ENCODE measurements around the gene SAP30L. TPM values are rescaled to one million over a fixed set of nuclear protein-coding genes. Genes with fewer than 3 reads are reported as not detected.

The SAP30L gene
- total RNA-seq, 4 donors from 2014 or later = 34.9 to 54.9 (median 46.2) TPM

GRCh38 chr5:154403776-154404387 is 41.9 kb upstream of the SAP30L start:
- no peaks in the 10 kb centered on the region for H3K9me3 ChIP-seq
- peaks cover 0 to 6% (median 0%) of the 10 kb centered on the region in 4 donors for H3K36me3 ChIP-seq
- 92% methylated on average over 7 of the region's 8 CpGs for WGBS
- no peak overlapping the region for H3K27ac ChIP-seq (replicated peaks in 1 of 4)
- H3K4me3 ChIP-seq = no peak overlapping the region
- TF ChIP-seq CTCF (IDR thresholded peaks at IDR 0.05) (no peak), POLR2AphosphoS5 (IDR thresholded peaks at IDR 0.05) (no peak), EP300 (IDR thresholded peaks at IDR 0.05) (no peak), POLR2A (IDR thresholded peaks at IDR 0.05; ENCODE audit: low read depth) (no peak)
- DNase-seq (ENCODE audit: extremely low spot score) = no peak
- no peaks in the 10 kb centered on the region for H3K27me3 ChIP-seq
- intact Hi-C loops (cut with DNase I) = loop anchor here (2.0 to 10.0 kb wide), 3 partner anchors 222 to 429 kb away; no protein-coding TSS in a partner anchor
- H3K4me1 ChIP-seq = peaks cover 11 to 15% (median 12%) of the 10 kb centered on the region in 4 donors

- TF ChIP-seq POLR2A (IDR thresholded peaks at IDR 0.05; ENCODE audit: low read depth) = no peak
- peak in 1 of 2 donors; percentile 48 for TF ChIP-seq POLR2AphosphoS5 (IDR thresholded peaks at IDR 0.05)
- no peak for TF ChIP-seq EP300 (IDR thresholded peaks at IDR 0.05)
- peak; percentile 81 to 95 (median 88) for TF ChIP-seq CTCF (IDR thresholded peaks at IDR 0.05)
- peaks cover under 1 to 16% (median 2%) of the 10 kb centered on the region in 4 donors for H3K36me3 ChIP-seq
- H3K4me3 ChIP-seq = peak overlapping the region; percentile 42 to 54 (median 46)
- peaks cover 11 to 15% (median 12%) of the 10 kb centered on the region in 4 donors for H3K4me1 ChIP-seq
- H3K27me3 ChIP-seq = no peaks in the 10 kb centered on the region
- DNase-seq (ENCODE audit: extremely low spot score) = no peak
- WGBS = 10% methylated on average over 31 of the region's 37 CpGs
- H3K9me3 ChIP-seq = no peaks in the 10 kb centered on the region
- no peak overlapping the region for H3K27ac ChIP-seq (replicated peaks in 1 of 4)
- intact Hi-C loops (cut with DNase I) = loop anchor here (2.0 to 10.0 kb wide), 2 partner anchors 332 to 430 kb away; no protein-coding TSS in a partner anchor
Observed at GRCh38 chr5:154405078-154405792, 40.6 kb upstream of the SAP30L start.

- DNase-seq (ENCODE audit: extremely low spot score) = no peak
- 95% methylated on average over 8 of the region's 8 CpGs for WGBS
- intact Hi-C loops (cut with DNase I) = loop anchor here (10.0 kb wide), 1 partner anchor 431 kb away; no protein-coding TSS in a partner anchor
- Histone ChIP-seq H3K27ac (replicated peaks in 1 of 4) (no peak overlapping the region), H3K36me3 (peaks cover 7 to 24% (median 12%) of the 10 kb centered on the region in 4 donors), H3K9me3 (no peaks in the 10 kb centered on the region), H3K4me1 (peaks cover 11 to 15% (median 12%) of the 10 kb centered on the region in 4 donors), H3K4me3 (no peak overlapping the region), H3K27me3 (no peaks in the 10 kb centered on the region)
- no peak for TF ChIP-seq POLR2A (IDR thresholded peaks at IDR 0.05; ENCODE audit: low read depth)
- TF ChIP-seq EP300 (IDR thresholded peaks at IDR 0.05) = no peak
- TF ChIP-seq CTCF (IDR thresholded peaks at IDR 0.05) = no peak
- no peak for TF ChIP-seq POLR2AphosphoS5 (IDR thresholded peaks at IDR 0.05)
Observed at GRCh38 chr5:154406231-154406630, 39.6 kb upstream of the SAP30L start.

GRCh38 chr5:154406826-154407225 is 39.0 kb upstream of the SAP30L start:
- Histone ChIP-seq H3K36me3 (peaks cover 7 to 30% (median 17%) of the 10 kb centered on the region in 4 donors), H3K27me3 (no peaks in the 10 kb centered on the region), H3K4me3 (no peak overlapping the region), H3K9me3 (no peaks in the 10 kb centered on the region), H3K27ac (replicated peaks in 1 of 4) (no peak overlapping the region), H3K4me1 (peaks cover 11 to 15% (median 12%) of the 10 kb centered on the region in 4 donors)
- no peak for DNase-seq (ENCODE audit: extremely low spot score)
- 96% methylated on average over 4 of the region's 4 CpGs for WGBS
- TF ChIP-seq CTCF (IDR thresholded peaks at IDR 0.05) (no peak), POLR2AphosphoS5 (IDR thresholded peaks at IDR 0.05) (no peak)
- intact Hi-C loops (cut with DNase I) = loop anchor here (10.0 kb wide), 1 partner anchor 432 kb away; no protein-coding TSS in a partner anchor
